COLO668 (cell line): ENCODE data around the gene FRMPD4.
A peak's percentile ranks its signal among the peaks of the same experiment; 100 is the strongest.

ENCODE experiments used
- DNase-seq: peaks from one replicate; lab custom pipeline; 2025; ENCODE audit not compliant: unreplicated experiment; lab: John Stamatoyannopoulos, UW

FRMPD4 gene

DNA sequence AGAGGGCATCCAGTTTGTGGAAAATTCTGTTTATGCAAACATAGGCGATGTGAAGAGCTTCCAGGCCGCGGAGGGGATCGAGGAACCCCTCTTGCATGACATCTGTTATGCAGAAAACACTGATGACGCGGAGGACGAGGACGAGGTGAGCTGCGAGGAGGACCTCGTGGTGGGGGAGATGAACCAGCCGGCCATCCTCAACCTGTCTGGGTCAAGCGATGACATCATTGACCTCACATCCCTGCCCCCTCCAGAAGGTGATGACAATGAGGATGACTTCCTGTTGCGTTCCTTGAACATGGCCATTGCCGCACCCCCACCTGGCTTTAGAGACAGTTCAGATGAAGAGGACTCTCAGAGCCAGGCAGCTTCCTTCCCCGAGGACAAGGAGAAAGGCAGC lies 578.3 kb downstream of the FRMPD4 start:
- DNase-seq: no peak

DNA sequence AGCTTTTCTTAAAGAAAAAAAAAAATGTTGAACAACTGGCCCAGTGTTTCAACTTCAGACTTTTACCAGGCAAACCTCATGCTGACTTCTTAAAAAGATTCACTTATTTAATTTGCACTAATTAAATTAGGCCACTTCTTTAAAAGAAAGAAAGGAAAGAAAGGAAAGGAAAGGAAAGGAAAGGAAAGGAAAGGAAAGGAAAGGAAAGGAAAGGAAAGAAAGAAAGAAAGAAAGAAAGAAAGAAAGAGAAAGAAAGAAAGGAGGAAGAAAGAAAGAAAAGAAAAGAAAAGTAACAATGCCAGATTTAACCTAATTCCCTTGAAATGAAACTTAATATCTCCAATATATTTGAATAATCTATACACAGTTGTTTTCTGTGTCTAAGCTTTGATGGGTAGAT lies 581.6 kb downstream of the FRMPD4 start:
- no peak for DNase-seq

DNA sequence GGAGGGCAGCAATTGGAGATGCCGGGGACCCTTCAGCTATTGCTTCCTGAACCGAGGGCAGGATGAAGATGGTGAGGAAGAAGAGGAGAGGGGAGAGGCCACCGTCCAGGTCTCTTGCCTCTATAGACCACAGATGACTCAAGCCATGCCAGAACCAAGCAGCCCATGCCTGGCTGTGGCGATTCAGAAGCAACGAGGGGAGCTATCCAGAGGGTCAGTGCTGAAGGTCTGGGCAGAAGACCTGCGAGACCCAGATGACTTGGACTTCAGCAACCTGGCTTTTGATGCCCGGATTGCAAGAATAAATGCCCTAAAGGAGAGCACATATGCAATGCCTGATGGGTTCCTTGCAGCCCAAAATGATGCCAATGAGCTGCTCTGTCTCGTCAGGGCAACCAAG lies 582.8 kb downstream of the FRMPD4 start:
- DNase-seq: no peak

DNA sequence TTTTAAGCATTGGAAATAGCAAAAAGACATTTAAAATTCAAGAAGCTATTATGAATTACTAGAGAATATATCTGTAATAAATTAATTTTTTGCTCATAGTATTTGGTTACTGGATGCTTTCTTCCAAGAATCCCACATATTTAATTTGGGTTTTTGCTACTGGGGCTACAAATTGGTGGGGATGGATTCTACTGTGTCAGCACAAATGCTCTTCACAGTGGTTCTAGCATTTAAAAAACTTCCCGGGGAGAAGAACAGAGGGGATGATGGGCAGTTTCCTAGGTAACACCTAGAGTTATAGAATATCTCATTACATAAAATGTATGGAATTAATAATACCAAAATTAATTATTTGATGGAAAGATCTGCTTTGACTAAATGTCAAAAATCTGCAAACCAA lies 584.0 kb downstream of the FRMPD4 start:
- DNase-seq: no peak

DNA sequence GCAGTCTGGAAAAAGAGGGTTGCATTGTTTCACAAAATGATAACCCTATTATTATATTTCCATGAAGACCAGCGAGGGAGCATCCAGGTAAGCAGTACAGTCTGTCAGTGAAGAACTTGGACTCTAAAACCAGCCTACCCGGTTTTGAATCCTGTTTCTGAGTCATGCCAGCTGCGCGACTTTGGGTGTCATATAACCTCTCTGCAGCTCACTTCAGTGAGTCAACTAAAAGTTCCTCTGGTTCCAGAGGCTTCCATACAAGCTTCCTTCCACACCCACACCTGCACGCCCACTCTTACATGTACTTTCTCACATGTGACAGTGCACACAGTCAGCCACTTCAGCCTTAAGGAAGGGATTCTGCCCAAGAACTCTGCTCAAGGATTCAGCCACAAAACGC lies 603.1 kb downstream of the FRMPD4 start:
- peak; percentile 49 for DNase-seq

DNA sequence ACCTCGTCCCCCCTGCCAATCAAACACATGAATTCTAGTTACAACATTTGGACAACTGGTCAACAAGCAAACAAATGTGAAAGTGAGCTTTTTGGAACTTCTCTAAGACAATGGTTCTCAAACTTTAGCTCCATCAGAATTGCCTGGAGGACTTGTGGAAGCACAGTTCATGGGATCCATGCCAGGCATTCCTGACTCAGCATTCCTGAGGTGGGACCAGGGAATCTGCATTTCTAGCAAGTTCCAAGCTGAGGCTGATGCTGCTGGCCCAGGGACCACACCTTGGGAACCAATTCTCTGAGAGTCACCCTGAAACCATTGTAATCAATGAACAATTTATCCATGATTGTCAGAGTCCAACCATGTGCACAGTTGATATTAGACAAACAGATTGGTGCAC lies 609.2 kb downstream of the FRMPD4 start:
- no peak for DNase-seq

DNA sequence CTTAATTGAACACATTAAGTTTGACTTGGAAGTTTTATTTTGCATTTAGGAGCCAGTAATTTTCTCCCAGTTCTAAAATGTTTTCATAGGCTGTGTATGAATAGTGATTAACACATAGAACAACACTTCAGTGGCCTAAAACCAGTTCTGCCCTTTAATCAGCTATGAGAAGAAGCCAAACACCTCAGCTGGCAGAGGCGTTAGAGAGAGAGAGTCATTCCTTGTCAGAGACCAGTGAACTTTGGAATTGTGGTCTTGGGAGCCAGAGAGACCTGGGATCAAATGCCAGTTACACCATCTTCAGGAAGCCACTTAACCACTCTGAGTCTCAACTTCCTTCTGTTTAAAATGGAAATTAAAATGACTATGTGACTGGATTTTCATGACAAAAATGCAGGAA lies 613.6 kb downstream of the FRMPD4 start:
- DNase-seq: no peak

DNA sequence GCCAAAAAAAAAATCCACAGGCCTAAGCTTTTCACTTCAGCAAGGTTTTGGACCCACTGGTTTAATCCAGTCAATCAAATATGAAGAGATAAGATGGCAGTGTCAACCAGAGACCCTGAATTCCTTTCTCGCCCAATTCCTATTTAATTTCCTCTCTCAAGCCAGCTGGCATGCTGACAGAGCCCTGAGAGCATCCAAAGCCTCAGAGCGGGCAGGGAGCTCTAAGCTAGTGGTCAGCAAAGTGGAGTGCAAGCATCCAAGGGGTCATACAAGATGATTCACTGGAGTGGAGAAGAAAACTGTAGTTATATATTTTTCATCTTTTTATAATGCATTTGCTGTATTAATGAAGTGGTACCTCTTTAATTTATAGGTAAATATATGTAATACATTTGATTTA lies 615.1 kb downstream of the FRMPD4 start:
- no peak for DNase-seq

DNA sequence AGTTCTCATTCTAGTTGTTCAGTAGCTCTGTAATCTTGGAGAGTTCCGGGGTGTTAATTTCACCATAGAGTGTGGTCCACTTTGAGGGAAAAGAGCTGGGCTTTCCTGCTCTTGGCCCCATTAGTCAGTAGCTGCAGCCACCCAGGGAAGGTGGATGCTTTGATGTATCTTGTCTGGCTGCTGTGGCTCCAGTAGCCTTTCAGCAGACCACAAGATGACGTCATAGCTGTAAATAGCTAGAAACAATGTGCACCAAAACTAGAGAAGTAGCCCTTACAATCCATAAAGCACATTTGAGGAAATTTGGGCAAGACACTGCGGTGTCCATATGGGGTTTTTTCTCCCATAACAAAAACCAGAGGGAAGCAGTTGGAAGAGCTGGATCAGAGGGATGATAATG lies 620.0 kb downstream of the FRMPD4 start:
- DNase-seq: no peak

DNA sequence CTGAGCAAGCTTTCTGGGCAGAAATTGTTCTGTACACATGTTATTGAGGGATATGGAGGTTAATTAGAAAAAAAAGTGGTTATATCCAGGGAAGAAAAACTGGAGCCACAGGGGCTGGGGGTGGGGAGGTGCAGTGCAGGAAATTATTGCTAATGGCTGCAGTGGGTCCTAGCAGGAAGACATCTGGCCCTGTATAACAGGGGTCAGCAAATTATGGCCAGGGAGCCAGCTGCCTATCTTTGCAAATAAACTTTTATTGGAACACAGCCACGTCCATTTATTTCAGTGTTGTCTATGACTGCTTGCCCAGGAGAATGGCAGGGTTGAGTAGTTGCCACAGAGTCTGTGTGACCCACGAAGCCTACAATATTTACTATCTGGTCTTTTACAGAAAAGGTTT lies 629.6 kb downstream of the FRMPD4 start:
- peak; percentile 13 for DNase-seq

DNA sequence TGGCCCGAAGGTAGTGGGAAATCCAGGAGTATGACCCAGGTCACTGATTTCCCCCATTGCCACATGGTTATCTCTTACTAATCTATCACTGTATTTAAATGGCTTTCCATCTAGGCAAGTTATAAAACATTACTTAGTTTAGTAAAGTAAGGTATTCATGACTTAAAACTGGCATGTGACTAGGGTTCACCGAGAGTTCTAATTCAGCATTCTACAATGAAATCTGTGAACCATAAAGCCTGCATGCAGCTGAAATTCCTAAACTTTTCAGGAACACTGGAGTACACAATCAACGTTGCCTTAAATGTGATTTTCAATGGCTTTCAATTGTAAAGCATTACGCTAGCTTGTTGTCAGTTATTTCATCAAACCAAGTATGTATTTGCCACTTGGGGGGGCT lies 630.2 kb downstream of the FRMPD4 start:
- DNase-seq: no peak

DNA sequence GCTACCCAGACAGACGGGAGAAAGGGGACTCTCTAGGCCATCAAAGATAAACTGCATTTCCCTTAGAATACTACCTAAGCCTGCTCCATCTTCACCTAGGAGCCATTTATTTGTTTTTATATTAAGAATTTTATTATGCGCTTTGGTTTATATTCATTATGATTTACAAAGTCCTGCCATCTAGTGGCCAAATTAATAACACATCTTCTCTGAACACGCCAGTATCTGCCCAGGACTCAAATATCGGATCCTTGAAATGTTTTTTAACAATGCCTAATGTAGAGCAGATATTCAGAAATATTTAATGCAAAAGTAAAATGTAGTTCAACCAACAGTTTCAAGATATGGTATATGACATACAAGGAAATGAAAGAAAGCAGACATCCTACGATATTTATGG lies 632.2 kb downstream of the FRMPD4 start:
- DNase-seq: no peak

DNA sequence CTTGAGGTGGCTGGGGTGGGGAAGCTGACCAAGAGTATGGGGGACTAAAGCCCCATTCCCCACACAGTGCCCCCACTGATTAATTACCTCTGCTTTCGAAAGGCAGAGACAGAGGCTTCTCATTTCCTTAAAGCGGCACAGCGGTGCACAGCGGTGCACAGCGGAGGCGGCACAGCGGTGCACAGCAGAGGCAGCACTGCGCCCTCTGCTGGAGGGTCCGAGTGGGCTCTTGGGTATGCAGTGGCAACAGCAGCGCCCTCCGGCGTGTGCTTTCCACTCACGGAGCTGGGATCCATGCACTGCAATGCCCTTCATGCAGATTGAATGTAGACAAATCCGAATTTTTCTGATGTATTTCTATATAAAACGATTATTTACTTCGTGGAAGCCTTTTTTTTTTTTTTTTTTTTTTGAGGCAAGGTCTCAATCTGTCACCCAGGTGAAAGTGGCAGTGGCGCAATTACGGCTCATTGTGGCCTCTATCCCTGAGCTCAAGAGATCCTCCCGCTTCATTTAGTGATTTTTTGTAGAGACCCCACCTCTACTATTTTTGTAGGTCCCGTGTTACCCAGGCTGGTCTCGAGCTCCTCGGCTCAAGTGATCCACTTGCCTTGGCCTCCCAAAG lies 633.3 kb downstream of the FRMPD4 start:
- DNase-seq: peak; percentile 77
